HUES48 (cell line): ENCODE measurements around the gene LRRC27.
A peak's percentile ranks its signal among the peaks of the same experiment; 100 is the strongest.

Experiments used
- H3K27ac ChIP-seq: one replicate; pipeline ENCODE4 v1.7.0; 2013; ENCODE audit warnings: low read depth, low read length, inconsistent platforms
- H3K27me3 ChIP-seq: 2 replicates; pipeline ENCODE4 v1.6.1; 2013; ENCODE audit warnings: mild to moderate bottlenecking, low read length; ENCODE audit not compliant: control insufficient read depth, insufficient read depth
- H3K36me3 ChIP-seq: 2 replicates; pipeline ENCODE4 v1.6.1; 2013; ENCODE audit warnings: low read length; ENCODE audit not compliant: control insufficient read depth, insufficient read depth
- H3K4me1 ChIP-seq: 2 replicates; pipeline ENCODE4 v1.6.1; 2013; ENCODE audit warnings: mild to moderate bottlenecking, low read length; ENCODE audit not compliant: control insufficient read depth, insufficient read depth
- H3K4me3 ChIP-seq: 2 replicates; pipeline ENCODE4 v1.5.1; 2013; ENCODE audit warnings: mild to moderate bottlenecking, low read depth, low read length
- H3K9ac ChIP-seq: 2 replicates; pipeline ENCODE4 v1.6.1; 2013; ENCODE audit warnings: mild to moderate bottlenecking, low read depth, low read length, moderate library complexity
- H3K9me3 ChIP-seq: 2 replicates; pipeline ENCODE4 v1.6.1; 2013; ENCODE audit warnings: low read length; ENCODE audit not compliant: control insufficient read depth, insufficient read depth

Gene LRRC27

DNA sequence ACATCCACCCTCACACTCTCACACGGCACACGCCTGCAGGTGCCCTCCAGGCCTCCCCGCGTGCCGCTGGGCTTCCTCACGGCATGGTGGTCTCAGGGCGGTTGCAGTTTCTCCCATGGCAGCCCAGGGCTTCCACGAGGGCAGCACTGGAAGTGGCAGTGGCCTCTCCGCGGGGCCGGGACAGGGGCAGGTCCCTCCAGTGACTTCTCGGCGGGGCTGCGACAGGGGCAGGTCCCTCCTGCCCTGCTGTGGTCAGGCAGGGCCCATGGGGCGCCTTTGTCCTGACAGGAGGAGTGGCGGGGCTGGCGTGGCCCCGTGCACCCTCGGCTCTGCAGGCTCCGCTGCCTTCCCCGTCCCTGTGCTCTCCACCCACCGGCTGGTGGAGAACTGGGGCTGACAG lies 84.0 kb downstream of the LRRC27 start:
- Histone ChIP-seq H3K4me1 (peaks cover 50% of the 10 kb centered on the region), H3K9ac (no peak overlapping the region), H3K9me3 (no peaks in the 10 kb centered on the region), H3K4me3 (no peak overlapping the region), H3K27me3 (no peaks in the 10 kb centered on the region), H3K27ac (no peak overlapping the region), H3K36me3 (no peaks in the 10 kb centered on the region)

DNA sequence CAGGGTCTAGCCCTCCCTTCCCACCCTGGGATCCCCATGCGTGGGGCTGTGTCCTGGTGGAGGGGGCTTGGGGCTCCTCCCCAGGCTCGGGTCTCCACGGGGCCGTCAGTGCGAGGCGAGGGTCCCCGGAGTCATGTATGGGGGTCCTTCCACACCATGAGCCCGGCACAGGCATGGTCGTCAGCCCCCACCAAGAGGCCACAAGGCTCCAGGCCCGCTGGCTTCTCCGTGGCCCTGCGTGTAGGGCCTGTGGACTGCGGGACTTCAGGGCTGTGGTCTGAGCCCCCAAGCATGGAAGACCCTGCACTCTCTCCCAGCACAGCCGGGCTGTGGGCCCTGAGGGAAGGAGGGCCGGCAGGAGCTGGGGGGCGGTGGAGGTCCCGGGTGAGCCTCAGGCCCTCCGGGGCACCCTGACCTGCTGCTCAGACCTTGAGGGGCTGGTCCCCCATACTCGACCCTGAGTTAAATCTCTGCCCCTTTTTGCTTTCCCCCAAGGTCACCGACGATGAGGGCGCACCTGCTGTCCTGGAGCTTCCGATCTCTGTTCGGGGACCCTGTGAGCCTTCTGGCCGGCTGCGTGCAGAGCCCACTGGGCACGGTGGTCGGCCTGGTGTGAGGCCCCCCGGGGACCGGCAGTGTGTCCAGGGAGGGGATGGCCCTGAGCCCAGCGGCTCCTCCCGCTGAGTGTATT lies 84.7 kb downstream of the LRRC27 start:
- Histone ChIP-seq H3K36me3 (no peaks in the 10 kb centered on the region), H3K27me3 (no peaks in the 10 kb centered on the region), H3K9me3 (no peaks in the 10 kb centered on the region), H3K27ac (no peak overlapping the region), H3K9ac (no peak overlapping the region), H3K4me3 (no peak overlapping the region), H3K4me1 (peaks cover 52% of the 10 kb centered on the region)

- Histone ChIP-seq H3K27ac (no peak overlapping the region), H3K9me3 (no peaks in the 10 kb centered on the region), H3K27me3 (no peaks in the 10 kb centered on the region), H3K9ac (no peak overlapping the region), H3K4me1 (peaks cover 49% of the 10 kb centered on the region), H3K36me3 (no peaks in the 10 kb centered on the region), H3K4me3 (no peak overlapping the region)
Observed at GRCh38 chr10:132417257-132417910, 85.4 kb downstream of the LRRC27 start.

DNA sequence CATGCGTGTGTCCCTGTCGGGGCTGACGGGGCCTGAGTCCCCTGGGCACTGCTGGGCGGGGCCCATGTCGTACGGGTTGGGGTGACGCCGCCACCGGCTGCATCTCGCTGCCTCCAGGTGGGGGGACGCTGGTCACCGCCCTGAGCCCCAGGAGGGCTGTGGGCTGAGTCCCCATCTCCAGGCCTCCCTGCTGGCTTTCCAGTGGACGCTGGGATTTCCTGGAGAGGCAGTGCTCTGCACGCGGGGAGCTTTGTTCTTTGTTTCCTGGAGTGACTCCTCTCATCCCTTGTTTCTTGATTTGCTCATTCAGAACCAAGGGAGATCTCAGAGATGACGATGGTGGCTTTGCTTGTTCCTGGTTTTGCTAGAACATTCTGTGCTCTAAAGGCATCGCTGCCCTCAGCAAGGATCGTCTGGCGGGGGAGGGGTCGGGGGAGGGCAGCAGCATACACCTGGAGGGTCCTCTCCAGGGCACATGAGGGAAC lies 86.0 kb downstream of the LRRC27 start:
- H3K4me1 ChIP-seq, result peaks cover 43% of the 10 kb centered on the region

GRCh38 chr10:132418527-132419416 lies 86.8 kb downstream of the LRRC27 start:
- peak overlapping the region; percentile 26; the same call in 1 of the 2 replicates for H3K4me3 ChIP-seq
- no peaks in the 10 kb centered on the region for H3K36me3 ChIP-seq
- H3K9me3 ChIP-seq, result no peaks in the 10 kb centered on the region
- peak overlapping the region; percentile 3 for H3K27ac ChIP-seq
- H3K9ac ChIP-seq, result no peak overlapping the region
- no peaks in the 10 kb centered on the region for H3K27me3 ChIP-seq
- H3K4me1 ChIP-seq, result peaks cover 39% of the 10 kb centered on the region

More for the DNA sequence above, 86.0 kb downstream of the LRRC27 start:
- no peak overlapping the region for H3K27ac ChIP-seq
- H3K36me3 ChIP-seq, result no peaks in the 10 kb centered on the region
- no peak overlapping the region for H3K9ac ChIP-seq
- H3K9me3 ChIP-seq, result no peaks in the 10 kb centered on the region
- H3K4me3 ChIP-seq, result no peak overlapping the region
- H3K27me3 ChIP-seq, result no peaks in the 10 kb centered on the region

- Histone ChIP-seq H3K27ac (no peak overlapping the region), H3K27me3 (no peaks in the 10 kb centered on the region), H3K9ac (no peak overlapping the region), H3K4me1 (peaks cover 35% of the 10 kb centered on the region), H3K4me3 (no peak overlapping the region), H3K9me3 (no peaks in the 10 kb centered on the region), H3K36me3 (no peaks in the 10 kb centered on the region)
Observed at GRCh38 chr10:132419538-132420468, 87.8 kb downstream of the LRRC27 start.

DNA sequence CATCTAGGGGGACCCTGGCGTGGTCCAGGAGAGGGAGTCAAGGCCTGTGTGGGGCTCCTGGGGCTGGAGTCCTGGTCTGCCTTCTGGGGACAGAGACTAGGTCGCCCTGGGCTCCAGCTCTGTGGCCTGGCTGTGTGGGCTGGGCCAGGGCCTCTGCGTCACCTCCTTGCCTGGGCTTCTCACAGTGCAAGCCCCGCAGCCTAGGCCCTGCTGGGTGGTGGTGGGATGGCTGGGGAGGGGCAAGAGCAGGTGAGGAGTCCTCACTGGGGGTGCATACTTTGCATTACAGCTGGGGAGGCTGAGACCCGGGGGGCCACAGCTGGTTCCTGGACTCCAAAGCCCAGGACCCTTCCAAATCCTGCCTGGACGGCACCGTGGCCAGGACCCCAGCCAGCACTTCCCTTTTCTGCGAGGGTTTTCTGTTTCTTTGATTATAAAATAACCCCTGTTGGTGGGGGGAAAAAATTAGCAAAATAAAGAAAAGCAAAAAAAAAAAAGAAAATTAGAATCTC lies 88.5 kb downstream of the LRRC27 start:
- no peaks in the 10 kb centered on the region for H3K36me3 ChIP-seq
- H3K4me3 ChIP-seq, result no peak overlapping the region
- H3K9ac ChIP-seq, result no peak overlapping the region
- no peak overlapping the region for H3K27ac ChIP-seq
- no peaks in the 10 kb centered on the region for H3K27me3 ChIP-seq
- H3K9me3 ChIP-seq, result no peaks in the 10 kb centered on the region
- peaks cover 35% of the 10 kb centered on the region for H3K4me1 ChIP-seq

- peak overlapping the region; percentile 20 for H3K27ac ChIP-seq
- no peak overlapping the region for H3K9ac ChIP-seq
- H3K4me3 ChIP-seq, result no peak overlapping the region
- no peaks in the 10 kb centered on the region for H3K9me3 ChIP-seq
- peaks cover 35% of the 10 kb centered on the region for H3K4me1 ChIP-seq
- H3K27me3 ChIP-seq, result no peaks in the 10 kb centered on the region
- no peaks in the 10 kb centered on the region for H3K36me3 ChIP-seq
Observed at GRCh38 chr10:132420981-132421846, 89.2 kb downstream of the LRRC27 start.

- Histone ChIP-seq H3K36me3 (no peaks in the 10 kb centered on the region), H3K4me1 (peaks cover 35% of the 10 kb centered on the region), H3K27me3 (no peaks in the 10 kb centered on the region), H3K4me3 (no peak overlapping the region), H3K27ac (no peak overlapping the region), H3K9ac (no peak overlapping the region), H3K9me3 (no peaks in the 10 kb centered on the region)
Observed at GRCh38 chr10:132421847-132422751, 90.1 kb downstream of the LRRC27 start.
